A549 (cell line): ENCODE results near the gene EGFL8.

Experiments
- EHMT2 ChIP-seq: fragments of 200-600 bp; sonication (generic); IDR thresholded peaks from 2 replicates; pipeline ENCODE4 v1.6.1; 2016; ENCODE audit warnings: antibody characterized with exemption, low read depth, mild to moderate bottlenecking, moderate library complexity
- NPAS2 ChIP-seq: fragments of 250-450 bp; sonication (Bioruptor Pico); IDR thresholded peaks from 2 replicates; pipeline ENCODE4 v1.8.0; 2022; ENCODE audit warnings: mild to moderate bottlenecking, moderate library complexity, borderline replicate concordance
- POLR2A ChIP-seq: IDR thresholded peaks from 2 replicates; pipeline ENCODE4 v1.6.1; 2012; ENCODE audit warnings: mild to moderate bottlenecking, low read length
- TF ChIP-seq, protein P1 (sequence below): fragments of >200 bp; sonication (Bioruptor Twin); formaldehyde crosslinking; IDR thresholded peaks from 3 replicates; pipeline ENCODE4 v1.5.1; 2016
- TF ChIP-seq, protein P2 (sequence below): IDR thresholded peaks from 2 replicates; pipeline ENCODE4 v1.6.1; 2012

GRCh38 chr6:32175322-32175710 is 10.9 kb downstream of the EGFL8 start:
- TF ChIP-seq, protein P1, sequence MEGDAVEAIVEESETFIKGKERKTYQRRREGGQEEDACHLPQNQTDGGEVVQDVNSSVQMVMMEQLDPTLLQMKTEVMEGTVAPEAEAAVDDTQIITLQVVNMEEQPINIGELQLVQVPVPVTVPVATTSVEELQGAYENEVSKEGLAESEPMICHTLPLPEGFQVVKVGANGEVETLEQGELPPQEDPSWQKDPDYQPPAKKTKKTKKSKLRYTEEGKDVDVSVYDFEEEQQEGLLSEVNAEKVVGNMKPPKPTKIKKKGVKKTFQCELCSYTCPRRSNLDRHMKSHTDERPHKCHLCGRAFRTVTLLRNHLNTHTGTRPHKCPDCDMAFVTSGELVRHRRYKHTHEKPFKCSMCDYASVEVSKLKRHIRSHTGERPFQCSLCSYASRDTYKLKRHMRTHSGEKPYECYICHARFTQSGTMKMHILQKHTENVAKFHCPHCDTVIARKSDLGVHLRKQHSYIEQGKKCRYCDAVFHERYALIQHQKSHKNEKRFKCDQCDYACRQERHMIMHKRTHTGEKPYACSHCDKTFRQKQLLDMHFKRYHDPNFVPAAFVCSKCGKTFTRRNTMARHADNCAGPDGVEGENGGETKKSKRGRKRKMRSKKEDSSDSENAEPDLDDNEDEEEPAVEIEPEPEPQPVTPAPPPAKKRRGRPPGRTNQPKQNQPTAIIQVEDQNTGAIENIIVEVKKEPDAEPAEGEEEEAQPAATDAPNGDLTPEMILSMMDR: no peak
- no peak for TF ChIP-seq POLR2A
- TF ChIP-seq, protein P2, sequence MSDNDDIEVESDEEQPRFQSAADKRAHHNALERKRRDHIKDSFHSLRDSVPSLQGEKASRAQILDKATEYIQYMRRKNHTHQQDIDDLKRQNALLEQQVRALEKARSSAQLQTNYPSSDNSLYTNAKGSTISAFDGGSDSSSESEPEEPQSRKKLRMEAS: no peak
- TF ChIP-seq EHMT2: no peak
- no peak for TF ChIP-seq NPAS2
